D721Med (cell line): Measurements from ENCODE around the gene ITPR3.

Source experiments
- DNase-seq: peaks from one replicate; pipeline ENCODE4 v3.0.0; 2011; ENCODE audit warnings: low spot score; ENCODE audit not compliant: insufficient read length
- FAIRE-seq: peaks from 2 replicates; lab custom pipeline; 2011; peaks lifted over from hg19 to GRCh38; lab: Jason Lieb, UNC
- CTCF ChIP-seq: IDR thresholded peaks from 2 replicates; pipeline ENCODE4 v1.5.1; 2012; ENCODE audit warnings: mild to moderate bottlenecking, control low read depth; ENCODE audit not compliant: insufficient read depth; ENCODE audit errors: missing control alignments

ITPR3 gene

DNA sequence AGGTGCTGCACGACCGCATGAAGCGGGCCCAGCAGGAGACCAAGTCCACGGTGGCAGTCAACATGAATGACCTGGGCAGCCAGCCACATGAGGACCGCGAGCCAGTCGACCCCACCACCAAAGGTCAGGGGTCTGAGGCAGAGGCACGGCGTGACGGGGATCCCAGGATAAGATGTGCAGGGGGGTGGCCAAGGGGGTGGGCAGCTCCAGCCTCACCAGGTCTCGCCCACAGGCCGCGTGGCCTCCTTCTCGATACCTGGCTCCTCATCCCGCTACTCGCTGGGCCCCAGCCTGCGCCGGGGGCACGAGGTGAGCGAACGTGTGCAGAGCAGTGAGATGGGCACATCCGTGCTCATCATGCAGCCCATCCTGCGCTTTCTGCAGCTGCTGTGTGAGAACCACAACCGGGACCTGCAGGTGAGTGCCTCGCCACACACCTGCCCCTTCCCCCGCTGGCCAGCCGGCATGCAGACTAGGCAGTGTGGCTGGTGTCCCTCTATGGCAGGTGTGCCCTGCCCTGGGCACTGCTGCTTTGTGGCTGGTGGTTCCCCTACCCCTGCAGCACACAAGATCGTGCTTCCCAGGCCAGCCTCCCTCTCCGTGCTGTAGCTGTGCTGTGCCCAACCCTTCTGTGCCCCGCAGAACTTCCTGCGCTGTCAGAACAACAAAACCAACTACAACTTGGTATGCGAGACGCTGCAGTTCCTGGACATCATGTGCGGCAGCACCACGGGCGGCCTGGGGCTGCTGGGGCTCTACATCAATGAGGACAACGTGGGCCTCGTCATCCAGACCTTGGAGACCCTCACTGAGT is 64.5 kb downstream of the ITPR3 start:
- TF ChIP-seq CTCF = no peak
- DNase-seq = no peak
- FAIRE-seq = no peak

- DNase-seq = no peak
- FAIRE-seq = no peak
- TF ChIP-seq CTCF = no peak
These were observed 65.3 kb downstream of the ITPR3 start for GRCh38 chr6:33686225-33686924.

- DNase-seq (no peak), FAIRE-seq (no peak)
- TF ChIP-seq CTCF = no peak
These were observed 66.2 kb downstream of the ITPR3 start for GRCh38 chr6:33686981-33687975.

DNA sequence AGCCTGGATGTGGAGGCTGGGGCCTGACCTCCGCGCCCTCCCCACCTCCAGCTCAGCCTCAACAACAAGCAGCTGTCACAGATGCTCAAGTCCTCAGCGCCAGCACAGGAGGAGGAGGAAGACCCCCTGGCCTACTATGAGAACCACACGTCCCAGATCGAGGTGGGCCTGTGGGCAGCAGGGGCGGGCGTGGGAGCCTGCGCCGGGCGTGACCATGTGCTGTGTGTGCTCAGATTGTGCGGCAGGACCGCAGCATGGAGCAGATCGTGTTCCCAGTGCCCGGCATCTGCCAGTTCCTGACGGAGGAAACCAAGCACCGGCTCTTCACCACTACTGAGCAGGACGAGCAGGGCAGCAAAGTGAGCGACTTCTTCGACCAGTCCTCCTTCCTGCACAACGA is 66.9 kb downstream of the ITPR3 start:
- FAIRE-seq (no peak), DNase-seq (no peak)

GRCh38 chr6:33688451-33689147 is 67.5 kb downstream of the ITPR3 start:
- FAIRE-seq = no peak
- no peak for TF ChIP-seq CTCF
- DNase-seq = no peak

More for the DNA sequence above, 66.9 kb downstream of the ITPR3 start:
- no peak for TF ChIP-seq CTCF

DNA sequence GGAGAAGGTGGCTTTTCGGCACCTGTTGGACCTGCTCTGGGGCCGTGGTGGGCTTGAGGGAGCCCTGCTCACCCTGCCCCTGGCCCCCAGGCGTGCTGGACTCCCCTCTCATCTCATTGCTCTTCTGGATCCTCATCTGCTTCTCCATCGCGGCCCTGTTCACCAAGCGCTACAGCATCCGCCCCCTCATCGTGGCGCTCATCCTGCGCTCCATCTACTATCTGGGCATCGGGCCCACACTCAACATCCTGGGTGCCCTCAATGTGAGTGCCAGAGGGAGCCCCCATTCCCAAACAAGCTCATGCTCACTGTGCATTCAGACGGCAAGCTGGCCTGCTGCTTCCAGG is 68.0 kb downstream of the ITPR3 start:
- DNase-seq (no peak), FAIRE-seq (no peak)
- TF ChIP-seq CTCF = no peak
